HFF-Myc (cell line): ENCODE results near the gene KCNQ5.

Experiments
- DNase-seq: peaks from one replicate; pipeline ENCODE4 v3.0.0-alpha.2; 2011; ENCODE audit warnings: low read depth; ENCODE audit errors: extremely low read depth
- H3K4me3 ChIP-seq: replicated peaks from 2 replicates; pipeline ENCODE4 v1.5.1; 2011; ENCODE audit warnings: low read depth, mild to moderate bottlenecking, control low read depth, low read length
- CTCF ChIP-seq: IDR thresholded peaks from 2 replicates; pipeline ENCODE4 v1.5.1; 2012; ENCODE audit warnings: mild to moderate bottlenecking, low read depth, low read length, control low read depth; ENCODE audit errors: missing control alignments

Gene KCNQ5

GRCh38 chr6:73104921-73105320 lies 483.1 kb downstream of the KCNQ5 start:
- TF ChIP-seq CTCF: no peak
- no peak for DNase-seq
- H3K4me3 ChIP-seq: no peak overlapping the region

GRCh38 chr6:73107016-73107415 lies 485.2 kb downstream of the KCNQ5 start:
- no peak overlapping the region for H3K4me3 ChIP-seq
- TF ChIP-seq CTCF: no peak
- DNase-seq: no peak

- no peak for TF ChIP-seq CTCF
- DNase-seq: no peak
- no peak overlapping the region for H3K4me3 ChIP-seq
Measured at GRCh38 chr6:73108949-73109348, 487.1 kb downstream of the KCNQ5 start.

GRCh38 chr6:73109659-73110058 lies 487.8 kb downstream of the KCNQ5 start:
- DNase-seq: no peak
- no peak overlapping the region for H3K4me3 ChIP-seq
- TF ChIP-seq CTCF: no peak

GRCh38 chr6:73116330-73116729 lies 494.5 kb downstream of the KCNQ5 start:
- no peak for DNase-seq
- no peak overlapping the region for H3K4me3 ChIP-seq
- TF ChIP-seq CTCF: no peak

- TF ChIP-seq CTCF: peak; percentile 21
- no peak for DNase-seq
- no peak overlapping the region for H3K4me3 ChIP-seq
Measured at GRCh38 chr6:73121421-73121993, 499.6 kb downstream of the KCNQ5 start.

GRCh38 chr6:73123632-73124329 lies 501.9 kb downstream of the KCNQ5 start:
- DNase-seq: no peak
- H3K4me3 ChIP-seq: no peak overlapping the region
- TF ChIP-seq CTCF: no peak
